NT2/D1 (cell line): ENCODE results near the gene SDCCAG8.

Experiments
- DNase-seq: peaks from one replicate; pipeline ENCODE4 v3.0.0-alpha.2; 2011; ENCODE audit warnings: low read depth, low spot score
- H3K27me3 ChIP-seq: 2 replicates; pipeline ENCODE4 v1.6.0; 2011; ENCODE audit warnings: mild to moderate bottlenecking; ENCODE audit not compliant: insufficient read length, insufficient read depth
- H3K36me3 ChIP-seq: 2 replicates; pipeline ENCODE4 v1.6.1; 2011; ENCODE audit warnings: mild to moderate bottlenecking, low read length, mixed read lengths; ENCODE audit not compliant: insufficient read depth, insufficient read length
- H3K4me1 ChIP-seq: 2 replicates; pipeline ENCODE4 v1.5.1; 2011; ENCODE audit not compliant: insufficient read depth, insufficient read length
- H3K4me3 ChIP-seq: 2 replicates; pipeline ENCODE4 v1.5.1; 2011; ENCODE audit warnings: low read depth; ENCODE audit not compliant: insufficient read length
- H3K9ac ChIP-seq: 2 replicates; pipeline ENCODE4 v1.6.0; 2011; ENCODE audit warnings: low read depth; ENCODE audit not compliant: insufficient read length
- H3K9me3 ChIP-seq: 2 replicates; pipeline ENCODE4 v1.5.1; 2011; ENCODE audit warnings: mild to moderate bottlenecking, low read length; ENCODE audit not compliant: insufficient read depth
- SUZ12 ChIP-seq: IDR thresholded peaks from 2 replicates; pipeline ENCODE4 v1.6.1; 2011; ENCODE audit not compliant: insufficient read length, insufficient read depth; ENCODE audit errors: extremely low read depth
- YY1 ChIP-seq: IDR thresholded peaks from 2 replicates; pipeline ENCODE4 v1.6.1; 2011; ENCODE audit not compliant: insufficient read length, insufficient read depth
- ZNF274 ChIP-seq: IDR thresholded peaks from 2 replicates; pipeline ENCODE4 v1.6.1; 2011; ENCODE audit warnings: mild to moderate bottlenecking, low read depth, low read length

The SDCCAG8 gene

DNA sequence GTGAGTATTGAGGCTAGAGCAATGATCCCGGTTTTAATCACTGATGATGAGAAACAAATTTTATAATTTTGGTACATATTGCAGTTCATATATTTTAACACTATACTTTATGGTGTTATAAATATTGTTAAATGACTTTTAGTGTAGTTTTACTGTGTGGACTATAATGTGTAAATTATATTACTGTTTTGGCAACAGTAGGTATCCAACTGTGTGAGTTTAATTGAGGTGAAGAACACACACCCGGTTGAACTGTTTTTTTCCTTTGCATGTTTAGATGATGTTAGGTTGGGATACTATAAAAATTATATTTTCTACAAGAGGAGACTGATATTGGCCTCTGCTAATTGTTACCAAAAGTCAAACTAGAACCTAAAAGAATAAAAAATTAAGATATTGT is 166.5 kb downstream of the SDCCAG8 start:
- no peak for DNase-seq
- H3K9ac ChIP-seq: no peak overlapping the region

DNA sequence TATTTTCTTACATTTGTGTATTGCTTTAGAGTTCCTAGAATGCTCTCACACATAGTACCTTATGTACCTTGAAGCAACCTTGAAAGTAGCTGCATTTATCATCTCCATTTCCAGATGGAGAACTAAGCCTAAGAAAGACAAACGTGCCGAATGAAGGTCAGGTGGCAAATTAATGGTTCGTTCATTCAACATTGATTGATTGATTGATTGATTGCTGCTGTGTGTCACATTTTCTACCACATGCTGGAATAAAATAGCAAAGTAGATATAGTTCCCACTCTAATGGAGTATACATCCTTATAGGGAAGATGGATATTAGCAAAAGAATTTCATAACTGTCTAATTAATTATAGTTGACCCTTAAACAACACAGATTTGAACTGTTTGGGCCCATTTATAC is 172.2 kb downstream of the SDCCAG8 start:
- H3K4me1 ChIP-seq: no peaks in the 10 kb centered on the region
- no peaks in the 10 kb centered on the region for H3K9me3 ChIP-seq
- no peak overlapping the region for H3K9ac ChIP-seq
- H3K27me3 ChIP-seq: no peaks in the 10 kb centered on the region
- DNase-seq: no peak
- H3K36me3 ChIP-seq: no peaks in the 10 kb centered on the region
- no peak overlapping the region for H3K4me3 ChIP-seq
- TF ChIP-seq YY1: no peak
- no peak for TF ChIP-seq SUZ12
- TF ChIP-seq ZNF274: no peak

More for the DNA sequence above, 166.5 kb downstream of the SDCCAG8 start:
- Histone ChIP-seq H3K4me3 (no peak overlapping the region), H3K4me1 (no peaks in the 10 kb centered on the region), H3K36me3 (no peaks in the 10 kb centered on the region), H3K9me3 (no peaks in the 10 kb centered on the region), H3K27me3 (no peaks in the 10 kb centered on the region)
- TF ChIP-seq SUZ12: no peak

DNA sequence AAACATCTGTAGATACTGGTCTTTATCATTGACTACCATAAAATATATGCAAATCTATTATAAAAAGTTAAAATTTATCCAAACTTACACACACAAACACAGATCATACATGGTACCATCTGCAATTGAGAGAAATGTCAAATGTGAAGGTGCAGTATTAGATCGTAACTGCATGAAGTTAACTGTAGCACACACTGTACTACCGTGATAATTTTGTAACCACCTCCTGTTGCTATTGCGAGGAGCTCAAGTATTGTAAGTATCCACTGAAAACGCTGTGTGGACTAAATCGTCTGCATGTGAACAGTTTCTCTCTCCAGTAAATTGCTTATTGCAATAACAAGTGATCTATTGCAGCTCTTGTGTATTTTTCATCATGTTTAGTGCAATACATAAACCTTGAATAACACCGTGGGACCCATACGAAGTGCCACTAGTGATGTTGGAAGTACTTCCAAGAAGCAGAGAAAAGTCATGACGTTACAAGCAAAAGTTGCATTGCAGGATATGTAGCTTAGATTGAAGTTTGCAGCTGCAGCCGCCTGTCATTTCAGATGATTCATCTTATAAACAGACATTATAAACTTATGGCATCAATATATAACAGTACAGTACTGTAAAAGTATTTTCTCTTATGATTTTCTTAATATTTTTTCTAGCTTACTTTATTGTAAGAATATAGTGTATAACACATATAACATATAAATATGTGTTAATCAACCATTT is 172.9 kb downstream of the SDCCAG8 start:
- H3K4me3 ChIP-seq: no peak overlapping the region
- H3K9me3 ChIP-seq: no peaks in the 10 kb centered on the region
- H3K9ac ChIP-seq: no peak overlapping the region
- no peaks in the 10 kb centered on the region for H3K4me1 ChIP-seq
- no peaks in the 10 kb centered on the region for H3K36me3 ChIP-seq
- no peak for TF ChIP-seq YY1
- DNase-seq: no peak
- no peaks in the 10 kb centered on the region for H3K27me3 ChIP-seq

DNA sequence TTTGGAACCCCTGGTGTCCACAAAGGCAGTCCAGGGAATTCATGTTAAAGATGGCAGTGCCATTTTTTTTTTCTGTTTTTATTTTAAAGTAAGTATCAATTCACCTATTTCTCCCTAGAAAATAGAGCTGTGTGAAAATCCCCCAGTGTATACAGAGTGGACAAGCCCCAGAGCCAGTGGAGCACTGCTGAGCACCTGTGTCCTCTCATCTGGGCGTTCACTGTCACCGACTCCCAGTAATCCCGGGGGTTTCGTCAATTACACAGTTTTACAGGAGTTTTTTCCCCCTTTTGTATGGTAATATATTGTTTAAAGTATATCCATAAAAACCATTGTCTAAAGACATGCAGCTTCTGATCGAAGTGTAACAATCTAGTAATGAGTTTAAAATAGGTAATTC is 175.8 kb downstream of the SDCCAG8 start:
- no peaks in the 10 kb centered on the region for H3K27me3 ChIP-seq
- no peaks in the 10 kb centered on the region for H3K9me3 ChIP-seq
- no peak overlapping the region for H3K4me3 ChIP-seq
- no peak for DNase-seq
- TF ChIP-seq ZNF274 (no peak), SUZ12 (no peak), YY1 (no peak)
- no peak overlapping the region for H3K9ac ChIP-seq
- H3K36me3 ChIP-seq: no peaks in the 10 kb centered on the region
- H3K4me1 ChIP-seq: no peaks in the 10 kb centered on the region

DNA sequence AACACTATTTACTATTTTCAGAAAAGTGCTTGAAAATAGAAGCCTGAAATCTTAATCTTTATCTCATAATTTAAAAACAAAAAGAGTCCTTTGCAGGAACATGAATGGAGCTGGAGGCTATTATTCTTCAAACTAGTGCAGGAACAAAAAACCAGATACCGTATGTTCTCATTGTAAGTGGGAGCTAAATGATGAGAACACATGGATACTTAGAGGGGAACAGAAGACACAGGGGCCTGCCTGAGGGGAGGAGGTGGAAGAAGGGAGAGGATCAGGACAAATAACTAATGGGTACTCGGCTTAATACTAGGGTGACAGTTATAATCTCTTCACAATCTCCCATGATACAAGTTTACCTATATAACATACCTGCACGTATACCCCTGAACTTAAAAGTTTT is 176.3 kb downstream of the SDCCAG8 start:
- Histone ChIP-seq H3K27me3 (no peaks in the 10 kb centered on the region), H3K9ac (no peak overlapping the region), H3K4me3 (no peak overlapping the region), H3K36me3 (no peaks in the 10 kb centered on the region), H3K9me3 (no peaks in the 10 kb centered on the region), H3K4me1 (no peaks in the 10 kb centered on the region)
- no peak for TF ChIP-seq ZNF274
- TF ChIP-seq YY1: no peak
- no peak for TF ChIP-seq SUZ12
- no peak for DNase-seq

DNA sequence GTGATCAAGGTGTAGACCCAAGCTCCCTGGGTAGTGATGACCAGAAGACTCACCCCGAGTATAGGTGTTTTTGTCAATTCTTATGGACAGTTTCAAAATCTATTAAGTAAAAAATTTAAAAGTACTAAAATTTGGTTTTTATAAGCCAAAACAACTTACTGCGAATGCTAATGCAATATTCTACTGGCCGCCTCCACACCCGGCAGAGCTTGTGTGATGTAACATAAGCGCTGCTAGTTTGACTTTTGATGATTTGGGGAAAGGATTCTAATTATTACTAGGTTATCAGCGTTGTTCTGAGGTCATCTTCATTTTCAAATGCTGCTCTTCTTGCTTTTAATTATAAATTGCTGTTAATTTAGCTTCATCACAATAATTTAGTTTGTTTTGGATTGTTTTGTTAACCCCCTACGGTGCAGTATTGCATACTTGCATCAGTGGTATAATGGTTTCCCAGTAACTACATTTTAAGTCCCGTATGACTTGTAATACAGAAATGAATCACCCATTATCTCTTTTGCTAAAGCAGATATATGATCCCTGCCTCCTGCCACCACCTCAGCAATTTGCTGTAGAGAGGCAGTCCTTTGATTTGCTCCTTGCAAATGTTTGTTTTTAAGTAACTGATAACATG is 178.0 kb downstream of the SDCCAG8 start:
- no peak for TF ChIP-seq SUZ12
- no peak for TF ChIP-seq ZNF274
- TF ChIP-seq YY1: no peak
- H3K36me3 ChIP-seq: no peaks in the 10 kb centered on the region
- DNase-seq: no peak
- no peaks in the 10 kb centered on the region for H3K9me3 ChIP-seq
- no peaks in the 10 kb centered on the region for H3K4me1 ChIP-seq
- H3K9ac ChIP-seq: no peak overlapping the region
- no peak overlapping the region for H3K4me3 ChIP-seq
- H3K27me3 ChIP-seq: no peaks in the 10 kb centered on the region

DNA sequence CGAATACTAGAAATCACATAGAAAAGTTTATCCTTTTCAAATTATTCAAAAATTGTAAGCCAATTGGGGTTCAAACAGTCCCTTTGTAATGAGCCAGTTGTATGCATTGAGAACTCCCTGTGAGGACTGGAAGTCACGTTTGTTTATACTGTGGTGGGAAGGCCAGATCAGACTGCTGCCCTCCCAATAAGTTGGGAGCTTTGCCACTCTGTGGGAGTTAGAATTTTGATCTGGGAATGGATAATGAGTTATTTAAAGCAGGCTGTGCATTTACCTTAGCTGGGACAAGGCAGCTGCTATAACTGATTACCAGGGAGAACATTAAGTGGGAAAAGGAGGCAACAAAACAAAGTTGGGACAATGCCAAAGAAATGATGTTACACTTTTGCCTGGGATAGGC is 178.8 kb downstream of the SDCCAG8 start:
- H3K4me1 ChIP-seq: no peaks in the 10 kb centered on the region
- DNase-seq: no peak
- no peaks in the 10 kb centered on the region for H3K36me3 ChIP-seq
- H3K27me3 ChIP-seq: no peaks in the 10 kb centered on the region
- H3K9ac ChIP-seq: no peak overlapping the region
- TF ChIP-seq SUZ12 (no peak), YY1 (no peak), ZNF274 (no peak)
- H3K9me3 ChIP-seq: no peaks in the 10 kb centered on the region
- H3K4me3 ChIP-seq: no peak overlapping the region
